Neural progenitor cell (in vitro differentiated cells): ENCODE data around the gene FRAS1. TPM values are rescaled to one million over a fixed set of nuclear protein-coding genes. Genes with fewer than 3 reads are reported as not detected.
"Not testable (repeated sequence)": the region's sequence is repeated elsewhere in the genome, so short reads cannot be mapped to it uniquely, and the experiment has no call there.

Experiments used
- DNase-seq: peaks from one replicate; pipeline ENCODE4 v3.0.0-alpha.2; 2016; ENCODE audit warnings: low spot score
- H2AFZ ChIP-seq: fragments of 200-600 bp; sonication (generic); replicated peaks from 2 replicates; pipeline ENCODE4 v1.6.1; 2016; ENCODE audit warnings: antibody characterized with exemption
- H3F3A ChIP-seq: fragments of 200-600 bp; sonication (generic); 2 replicates; pipeline ENCODE4 v1.6.1; 2016; ENCODE audit warnings: antibody characterized with exemption, low read depth
- H3K27ac ChIP-seq: fragments of 200-600 bp; sonication (generic); 2 replicates; pipeline ENCODE4 v1.5.1; 2016; ENCODE audit warnings: mild to moderate bottlenecking
- H3K27me3 ChIP-seq: fragments of 200-600 bp; sonication (generic); 2 replicates; pipeline ENCODE4 v1.6.1; 2016; ENCODE audit warnings: mild to moderate bottlenecking, moderate library complexity
- H3K36me3 ChIP-seq: fragments of 200-600 bp; sonication (generic); 2 replicates; pipeline ENCODE4 v1.5.1; 2016
- H3K4me1 ChIP-seq: fragments of 200-600 bp; sonication (generic); 2 replicates; pipeline ENCODE4 v1.6.1; 2016; ENCODE audit warnings: mixed run types
- H3K4me2 ChIP-seq: fragments of 200-600 bp; sonication (generic); 2 replicates; pipeline ENCODE4 v1.6.1; 2016
- H3K4me3 ChIP-seq: fragments of 200-600 bp; sonication (generic); 2 replicates; pipeline ENCODE4 v1.5.1; 2016
- H3K79me2 ChIP-seq: fragments of 200-600 bp; sonication (generic); 2 replicates; pipeline ENCODE4 v1.6.1; 2016; ENCODE audit warnings: low read depth
- H3K9ac ChIP-seq: fragments of 200-600 bp; sonication (generic); 2 replicates; pipeline ENCODE4 v1.6.1; 2016
- H3K9me3 ChIP-seq: fragments of 200-600 bp; sonication (generic); 2 replicates; pipeline ENCODE4 v1.5.1; 2016; ENCODE audit warnings: low read depth
- H4K20me1 ChIP-seq: fragments of 200-600 bp; sonication (generic); 2 replicates; pipeline ENCODE4 v1.6.1; 2016; ENCODE audit warnings: low read depth
- H3K27ac Mint-ChIP-seq: 3 replicates; pipeline ENCODE4 v1.8.0; 2021; ENCODE audit warnings: mixed read lengths
- H3K27me3 Mint-ChIP-seq: 2 replicates; pipeline ENCODE4 v1.8.0; 2022; ENCODE audit warnings: low read depth, mild to moderate bottlenecking, inconsistent platforms, moderate library complexity, mixed read lengths; ENCODE audit not compliant: insufficient read depth
- H3K36me3 Mint-ChIP-seq: 3 replicates; pipeline ENCODE4 v1.8.0; 2021; ENCODE audit warnings: mixed read lengths
- H3K4me1 Mint-ChIP-seq: 3 replicates; pipeline ENCODE4 v1.8.0; 2021; ENCODE audit warnings: mixed read lengths
- H3K4me3 Mint-ChIP-seq: 3 replicates; pipeline ENCODE4 v1.8.0; 2021; ENCODE audit warnings: mild to moderate bottlenecking, moderate library complexity, mixed read lengths
- H3K9me3 Mint-ChIP-seq: 3 replicates; pipeline ENCODE4 v1.8.0; 2020; ENCODE audit warnings: mixed read lengths
- EZH2 ChIP-seq: fragments of 200-600 bp; sonication (generic); IDR thresholded peaks from 2 replicates; pipeline ENCODE4 v1.6.1; 2017; ENCODE audit warnings: antibody characterized with exemption, mild to moderate bottlenecking, moderate library complexity
- EZH2phosphoT487 ChIP-seq: fragments of 200-600 bp; sonication (generic); IDR thresholded peaks from 2 replicates; pipeline ENCODE4 v1.6.1; 2017; ENCODE audit warnings: antibody characterized with exemption
- total RNA-seq: library from RNA; depleted of rRNA; stranded (reverse); fragments of >200 nt; gene quantifications from 2 replicates; pipeline ENCODE4 v1.2.3, GENCODE V29; 2015; ENCODE audit warnings: low replicate concordance
- TF ChIP-seq, protein P1 (sequence below): fragments of 200-600 bp; sonication (generic); IDR thresholded peaks from 2 replicates; pipeline ENCODE4 v1.5.1; 2017; ENCODE audit warnings: antibody characterized with exemption, mild to moderate bottlenecking

The FRAS1 gene
- total RNA-seq, 1 donor from 2014 or later, result 21.3 TPM

DNA sequence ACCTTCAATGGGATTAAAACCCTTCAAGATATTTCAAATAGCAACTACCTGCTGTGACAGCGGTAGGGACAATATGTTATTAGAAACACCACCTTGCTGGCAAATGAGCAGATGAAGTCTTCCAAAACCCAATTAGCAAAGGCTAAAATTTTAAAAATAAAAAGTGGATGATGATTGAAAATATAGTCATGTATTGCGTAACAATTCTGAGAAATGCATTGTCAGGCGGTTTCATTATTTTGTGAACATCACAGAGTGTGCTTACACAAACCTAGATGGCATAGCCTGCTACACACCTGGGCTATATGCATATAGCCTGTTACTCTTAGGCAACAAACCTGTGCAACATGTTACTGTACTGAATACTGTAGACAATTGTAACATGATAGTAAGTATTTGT, 403.2 kb downstream of the FRAS1 start:
- H3K36me3 ChIP-seq, result no peaks in the 10 kb centered on the region
- DNase-seq, result no peak
- no peak overlapping the region for H3K9ac ChIP-seq
- H3K79me2 ChIP-seq, result no peaks in the 10 kb centered on the region
- no peak overlapping the region for H3K4me2 ChIP-seq
- no peak overlapping the region for H2AFZ ChIP-seq
- peaks cover 4% of the 10 kb centered on the region for H3K4me1 Mint-ChIP-seq
- no peaks in the 10 kb centered on the region for H3K27me3 ChIP-seq
- H3K9me3 ChIP-seq, result no peaks in the 10 kb centered on the region
- no peak overlapping the region for H3K4me3 Mint-ChIP-seq
- H3K9me3 Mint-ChIP-seq, result no peaks in the 10 kb centered on the region
- peaks cover 2% of the 10 kb centered on the region for H3K27me3 Mint-ChIP-seq
- no peaks in the 10 kb centered on the region for H3K4me1 ChIP-seq
- no peak overlapping the region for H3K4me3 ChIP-seq
- H3K27ac Mint-ChIP-seq, result no peak overlapping the region
- TF ChIP-seq EZH2phosphoT487 (no peak), EZH2 (no peak)
- peaks cover 18% of the 10 kb centered on the region for H3K36me3 Mint-ChIP-seq
- H3F3A ChIP-seq, result no peaks in the 10 kb centered on the region
- no peaks in the 10 kb centered on the region for H4K20me1 ChIP-seq
- H3K27ac ChIP-seq, result no peak overlapping the region

GRCh38 chr4:78464265-78464664, 407.1 kb downstream of the FRAS1 start:
- H3K36me3 ChIP-seq, result no peaks in the 10 kb centered on the region

DNA sequence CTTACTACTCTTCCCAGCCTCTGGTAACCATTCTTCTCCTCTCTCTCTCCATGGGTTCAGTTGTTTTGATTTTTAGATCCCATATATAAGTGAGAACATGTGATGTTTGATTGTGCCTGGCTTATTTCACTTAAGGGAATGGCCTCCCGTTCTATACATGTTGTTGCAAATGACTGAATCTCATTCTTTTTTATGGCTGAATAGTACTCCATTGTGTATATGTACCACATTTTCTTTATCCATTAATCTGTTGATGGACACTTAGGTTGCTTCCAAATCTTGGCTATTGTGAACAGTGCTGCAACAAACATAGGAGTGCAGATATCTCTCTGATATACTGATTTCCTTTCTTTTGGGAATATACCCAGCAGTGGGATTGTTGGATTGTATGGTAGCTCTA, 410.1 kb downstream of the FRAS1 start:
- not testable (repeated sequence) for H3K36me3 ChIP-seq, H3K4me3 ChIP-seq, H3F3A ChIP-seq, H4K20me1 ChIP-seq, H3K27ac ChIP-seq, H3K4me1 Mint-ChIP-seq, H2AFZ ChIP-seq, H3K27me3 ChIP-seq, DNase-seq, H3K79me2 ChIP-seq, H3K4me1 ChIP-seq, H3K9me3 ChIP-seq, H3K27me3 Mint-ChIP-seq, H3K4me3 Mint-ChIP-seq, H3K9ac ChIP-seq, H3K4me2 ChIP-seq, H3K9me3 Mint-ChIP-seq, H3K27ac Mint-ChIP-seq
- peaks cover 32% of the 10 kb centered on the region for H3K36me3 Mint-ChIP-seq

More at GRCh38 chr4:78464265-78464664, 407.1 kb downstream of the FRAS1 start:
- Histone ChIP-seq H3K9me3 (no peaks in the 10 kb centered on the region), H3K27ac (no peak overlapping the region), H3K27me3 (no peaks in the 10 kb centered on the region), H4K20me1 (no peaks in the 10 kb centered on the region), H3K9ac (no peak overlapping the region), H3K4me3 (no peak overlapping the region), H3K4me2 (no peak overlapping the region), H3F3A (no peaks in the 10 kb centered on the region), H3K4me1 (no peaks in the 10 kb centered on the region), H3K79me2 (no peaks in the 10 kb centered on the region), H2AFZ (no peak overlapping the region)
- no peaks in the 10 kb centered on the region for H3K9me3 Mint-ChIP-seq
- H3K27ac Mint-ChIP-seq, result no peak overlapping the region
- peaks cover 4% of the 10 kb centered on the region for H3K4me1 Mint-ChIP-seq
- H3K36me3 Mint-ChIP-seq, result peaks cover 18% of the 10 kb centered on the region
- H3K4me3 Mint-ChIP-seq, result no peak overlapping the region
- no peak for DNase-seq
- H3K27me3 Mint-ChIP-seq, result peaks cover 5% of the 10 kb centered on the region
- TF ChIP-seq, protein P1, sequence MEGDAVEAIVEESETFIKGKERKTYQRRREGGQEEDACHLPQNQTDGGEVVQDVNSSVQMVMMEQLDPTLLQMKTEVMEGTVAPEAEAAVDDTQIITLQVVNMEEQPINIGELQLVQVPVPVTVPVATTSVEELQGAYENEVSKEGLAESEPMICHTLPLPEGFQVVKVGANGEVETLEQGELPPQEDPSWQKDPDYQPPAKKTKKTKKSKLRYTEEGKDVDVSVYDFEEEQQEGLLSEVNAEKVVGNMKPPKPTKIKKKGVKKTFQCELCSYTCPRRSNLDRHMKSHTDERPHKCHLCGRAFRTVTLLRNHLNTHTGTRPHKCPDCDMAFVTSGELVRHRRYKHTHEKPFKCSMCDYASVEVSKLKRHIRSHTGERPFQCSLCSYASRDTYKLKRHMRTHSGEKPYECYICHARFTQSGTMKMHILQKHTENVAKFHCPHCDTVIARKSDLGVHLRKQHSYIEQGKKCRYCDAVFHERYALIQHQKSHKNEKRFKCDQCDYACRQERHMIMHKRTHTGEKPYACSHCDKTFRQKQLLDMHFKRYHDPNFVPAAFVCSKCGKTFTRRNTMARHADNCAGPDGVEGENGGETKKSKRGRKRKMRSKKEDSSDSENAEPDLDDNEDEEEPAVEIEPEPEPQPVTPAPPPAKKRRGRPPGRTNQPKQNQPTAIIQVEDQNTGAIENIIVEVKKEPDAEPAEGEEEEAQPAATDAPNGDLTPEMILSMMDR, result no peak
- no peak for TF ChIP-seq EZH2phosphoT487

DNA sequence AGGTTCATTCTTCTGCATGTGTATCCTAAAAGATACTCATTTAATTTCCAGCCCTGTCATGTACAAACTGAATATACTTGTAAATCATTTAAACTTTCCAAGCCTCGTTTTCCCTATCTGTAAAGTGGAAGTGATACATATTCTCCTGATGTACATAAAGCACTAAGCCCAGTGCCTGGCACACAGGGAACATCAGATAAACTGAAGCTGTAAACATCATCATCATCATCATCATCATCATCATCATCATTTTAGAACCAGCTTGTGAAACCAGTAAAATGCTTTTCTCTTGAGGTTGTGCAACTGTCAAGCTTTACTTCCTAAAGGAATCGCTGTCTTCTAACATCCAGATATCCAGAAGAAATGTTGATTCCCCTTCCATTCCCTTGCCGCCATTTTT, 411.1 kb downstream of the FRAS1 start:
- no peaks in the 10 kb centered on the region for H3F3A ChIP-seq
- TF ChIP-seq EZH2phosphoT487, result no peak
- no peak for TF ChIP-seq EZH2
- TF ChIP-seq, protein P1, result no peak
- peaks cover 4% of the 10 kb centered on the region for H3K27me3 Mint-ChIP-seq
- H3K79me2 ChIP-seq, result no peaks in the 10 kb centered on the region
- no peak overlapping the region for H3K27ac Mint-ChIP-seq
- H3K9me3 Mint-ChIP-seq, result no peaks in the 10 kb centered on the region
- no peak overlapping the region for H3K4me3 Mint-ChIP-seq
- no peaks in the 10 kb centered on the region for H3K36me3 ChIP-seq
- H2AFZ ChIP-seq, result no peak overlapping the region
- no peaks in the 10 kb centered on the region for H3K4me1 ChIP-seq
- no peaks in the 10 kb centered on the region for H4K20me1 ChIP-seq
- H3K27me3 ChIP-seq, result no peaks in the 10 kb centered on the region
- no peak overlapping the region for H3K4me3 ChIP-seq
- H3K36me3 Mint-ChIP-seq, result peaks cover 32% of the 10 kb centered on the region
- no peak overlapping the region for H3K9ac ChIP-seq
- no peak overlapping the region for H3K27ac ChIP-seq
- H3K9me3 ChIP-seq, result no peaks in the 10 kb centered on the region
- H3K4me1 Mint-ChIP-seq, result no peaks in the 10 kb centered on the region
- H3K4me2 ChIP-seq, result no peak overlapping the region
- no peak for DNase-seq
